NCI-H82 (cell line): Measurements from ENCODE around the gene BUB1B.

Experiments
- DNase-seq: peaks from one replicate; lab custom pipeline; 2025; lab: John Stamatoyannopoulos, UW

BUB1B gene

GRCh38 chr15:40182358-40183029, 21.6 kb downstream of the BUB1B start:
- DNase-seq = no peak

- DNase-seq = no peak
These were observed 23.0 kb downstream of the BUB1B start for GRCh38 chr15:40183636-40184463.

GRCh38 chr15:40190591-40190990, 29.7 kb downstream of the BUB1B start:
- no peak for DNase-seq

- no peak for DNase-seq
These were observed 32.1 kb downstream of the BUB1B start for GRCh38 chr15:40192942-40193341.

- no peak for DNase-seq
These were observed 36.6 kb downstream of the BUB1B start for GRCh38 chr15:40197434-40197833.

GRCh38 chr15:40198355-40199085, 37.7 kb downstream of the BUB1B start:
- no peak for DNase-seq

GRCh38 chr15:40204100-40204499, 43.2 kb downstream of the BUB1B start:
- DNase-seq = no peak

GRCh38 chr15:40217166-40217824, 56.4 kb downstream of the BUB1B start:
- DNase-seq = peak; percentile 85

- no peak for DNase-seq
These were observed 58.9 kb downstream of the BUB1B start for GRCh38 chr15:40219801-40220200.

GRCh38 chr15:40222131-40222530, 61.3 kb downstream of the BUB1B start:
- DNase-seq = no peak

- DNase-seq = no peak
These were observed 65.9 kb downstream of the BUB1B start for GRCh38 chr15:40226736-40227135.

- no peak for DNase-seq
These were observed 68.4 kb downstream of the BUB1B start for GRCh38 chr15:40229316-40229715.

- no peak for DNase-seq
These were observed 69.1 kb downstream of the BUB1B start for GRCh38 chr15:40229956-40230355.

- DNase-seq = peak; percentile 27
These were observed 71.8 kb downstream of the BUB1B start for GRCh38 chr15:40232625-40233070.

GRCh38 chr15:40233727-40234577, 73.1 kb downstream of the BUB1B start:
- DNase-seq = no peak

- peak; percentile 42 for DNase-seq
These were observed 73.9 kb downstream of the BUB1B start for GRCh38 chr15:40234783-40235182.

GRCh38 chr15:40235201-40235885, 74.5 kb downstream of the BUB1B start:
- DNase-seq = peak; percentile 47

- DNase-seq = peak; percentile 52
These were observed 77.9 kb downstream of the BUB1B start, which contains the start of gene PAK6 for GRCh38 chr15:40238532-40239403. PAK6 (plus strand) TSS chr15:40239063; CDS start chr15:40264786, 25,723 bp downstream.

GRCh38 chr15:40239404-40239692, 78.5 kb downstream of the BUB1B start:
- DNase-seq = no peak
